ENCODE measurements around the gene AEN.

AEN gene

GRCh38 chr15:88661041-88661700 lies 40.0 kb downstream of the AEN start:
- no peak for DNase-seq (ENCODE audit: low read depth)
- H3K4me3 ChIP-seq (ENCODE audit: low read depth, low read length), result no peak overlapping the region
- TF ChIP-seq POLR2A (IDR thresholded peaks at IDR 0.05; ENCODE audit: extremely low read depth, insufficient read length) (no peak), MYC (IDR thresholded peaks at IDR 0.05; ENCODE audit: low read depth, low read length) (no peak)

- H3K4me3 ChIP-seq (ENCODE audit: low read depth, low read length), result no peak overlapping the region
- TF ChIP-seq CTCF (IDR thresholded peaks at IDR 0.05; ENCODE audit: low read depth, low read length), result no peak
- no peak for TF ChIP-seq MAX (IDR thresholded peaks at IDR 0.05; ENCODE audit: low read depth, low read length)
- TF ChIP-seq MYC (IDR thresholded peaks at IDR 0.05; ENCODE audit: low read depth, low read length), result no peak
- no peak for TF ChIP-seq POLR2A (IDR thresholded peaks at IDR 0.05; ENCODE audit: extremely low read depth, insufficient read length)
- no peak for DNase-seq (ENCODE audit: low read depth)
These were observed 40.8 kb downstream of the AEN start for GRCh38 chr15:88661761-88662556.

GRCh38 chr15:88663141-88663621 lies 42.0 kb downstream of the AEN start:
- DNase-seq (ENCODE audit: low read depth), result no peak
- no peak for TF ChIP-seq MYC (IDR thresholded peaks at IDR 0.05; ENCODE audit: low read depth, low read length)
- TF ChIP-seq POLR2A (IDR thresholded peaks at IDR 0.05; ENCODE audit: extremely low read depth, insufficient read length), result no peak
- TF ChIP-seq MAX (IDR thresholded peaks at IDR 0.05; ENCODE audit: low read depth, low read length), result no peak
- TF ChIP-seq CTCF (IDR thresholded peaks at IDR 0.05; ENCODE audit: low read depth, low read length), result no peak
- H3K4me3 ChIP-seq (ENCODE audit: low read depth, low read length), result no peak overlapping the region

GRCh38 chr15:88664151-88664778 lies 43.1 kb downstream of the AEN start:
- TF ChIP-seq POLR2A (IDR thresholded peaks at IDR 0.05; ENCODE audit: extremely low read depth, insufficient read length) (no peak), MYC (IDR thresholded peaks at IDR 0.05; ENCODE audit: low read depth, low read length) (no peak), MAX (IDR thresholded peaks at IDR 0.05; ENCODE audit: low read depth, low read length) (no peak), CTCF (IDR thresholded peaks at IDR 0.05; ENCODE audit: low read depth, low read length) (no peak)
- peak; percentile 42 for DNase-seq (ENCODE audit: low read depth)
- no peak overlapping the region for H3K4me3 ChIP-seq (ENCODE audit: low read depth, low read length)

- DNase-seq (ENCODE audit: low read depth), result no peak
- H3K4me3 ChIP-seq (ENCODE audit: low read depth, low read length), result no peak overlapping the region
- TF ChIP-seq MYC (IDR thresholded peaks at IDR 0.05; ENCODE audit: low read depth, low read length), result no peak
- no peak for TF ChIP-seq CTCF (IDR thresholded peaks at IDR 0.05; ENCODE audit: low read depth, low read length)
- TF ChIP-seq MAX (IDR thresholded peaks at IDR 0.05; ENCODE audit: low read depth, low read length), result no peak
- TF ChIP-seq POLR2A (IDR thresholded peaks at IDR 0.05; ENCODE audit: extremely low read depth, insufficient read length), result no peak
These were observed 53.5 kb downstream of the AEN start for GRCh38 chr15:88674661-88675060.

GRCh38 chr15:88678755-88679154 lies 57.6 kb downstream of the AEN start:
- DNase-seq (ENCODE audit: low read depth), result no peak
- TF ChIP-seq MYC (IDR thresholded peaks at IDR 0.05; ENCODE audit: low read depth, low read length) (no peak), MAX (IDR thresholded peaks at IDR 0.05; ENCODE audit: low read depth, low read length) (no peak), CTCF (IDR thresholded peaks at IDR 0.05; ENCODE audit: low read depth, low read length) (no peak), POLR2A (IDR thresholded peaks at IDR 0.05; ENCODE audit: extremely low read depth, insufficient read length) (no peak)
- H3K4me3 ChIP-seq (ENCODE audit: low read depth, low read length), result no peak overlapping the region
